GM03348 (cell line): Measurements from ENCODE around the gene NCOA6.
A peak's percentile ranks its signal among the peaks of the same experiment; 100 is the strongest.

ENCODE experiments used
- DNase-seq: peaks from one replicate; pipeline ENCODE4 v3.0.0; 2012; ENCODE audit warnings: low spot score

Gene NCOA6

GRCh38 chr20:34825530-34826362, at the start of gene NCOA6:
NCOA6 (minus strand) TSS chr20:34825651; CDS start chr20:34782355, 43,296 bp downstream.
- peak; percentile 98 for DNase-seq

- DNase-seq = peak; percentile 88
Observed at GRCh38 chr20:34874094-34874654, 48.7 kb upstream of the NCOA6 start.

- no peak for DNase-seq
Observed at GRCh38 chr20:34873583-34874093, 48.2 kb upstream of the NCOA6 start.

- DNase-seq = peak; percentile 95
Observed at GRCh38 chr20:34872622-34873224, 47.3 kb upstream of the NCOA6 start, which contains the start of gene GGT7. GGT7 (minus strand) TSS chr20:34872856; CDS start chr20:34872815, 41 bp downstream.

GRCh38 chr20:34871966-34872621, 46.6 kb upstream of the NCOA6 start:
- DNase-seq = no peak

GRCh38 chr20:34871320-34871926, 46.0 kb upstream of the NCOA6 start:
- DNase-seq = no peak

- DNase-seq = no peak
Observed at GRCh38 chr20:34864216-34864615, 38.8 kb upstream of the NCOA6 start.

GRCh38 chr20:34863421-34863965, 38.0 kb upstream of the NCOA6 start:
- DNase-seq = no peak

GRCh38 chr20:34862724-34863123, 37.3 kb upstream of the NCOA6 start:
- DNase-seq = no peak

- DNase-seq = no peak
Observed at GRCh38 chr20:34861386-34862084, 36.1 kb upstream of the NCOA6 start.

- DNase-seq = no peak
Observed at GRCh38 chr20:34859826-34860545, 34.5 kb upstream of the NCOA6 start.

- DNase-seq = no peak
Observed at GRCh38 chr20:34859367-34859766, 33.9 kb upstream of the NCOA6 start.

- DNase-seq = no peak
Observed at GRCh38 chr20:34852298-34852697, 26.8 kb upstream of the NCOA6 start.

GRCh38 chr20:34850969-34851368, 25.5 kb upstream of the NCOA6 start:
- no peak for DNase-seq

GRCh38 chr20:34849778-34850177, 24.3 kb upstream of the NCOA6 start:
- DNase-seq = no peak

- no peak for DNase-seq
Observed at GRCh38 chr20:34848597-34848996, 23.1 kb upstream of the NCOA6 start.

- DNase-seq = no peak
Observed at GRCh38 chr20:34843421-34843820, 18.0 kb upstream of the NCOA6 start.

- DNase-seq = no peak
Observed at GRCh38 chr20:34842143-34842542, 16.7 kb upstream of the NCOA6 start.

GRCh38 chr20:34834459-34834893, 9.0 kb upstream of the NCOA6 start:
- DNase-seq = peak; percentile 59

- DNase-seq = no peak
Observed at GRCh38 chr20:34831936-34832335, 6.5 kb upstream of the NCOA6 start.
